SK-N-MC (cell line): ENCODE measurements around the gene CEP120.

Experiments
- EZH2 ChIP-seq: fragments of 200-600 bp; sonication (generic); IDR thresholded peaks from one replicate; pipeline ENCODE4 v1.6.1; 2017; ENCODE audit warnings: antibody characterized with exemption
- POLR2AphosphoS5 ChIP-seq: IDR thresholded peaks from 2 replicates; pipeline ENCODE4 v1.6.1; 2012; ENCODE audit warnings: mild to moderate bottlenecking, low read depth, low read length, borderline replicate concordance

DNA sequence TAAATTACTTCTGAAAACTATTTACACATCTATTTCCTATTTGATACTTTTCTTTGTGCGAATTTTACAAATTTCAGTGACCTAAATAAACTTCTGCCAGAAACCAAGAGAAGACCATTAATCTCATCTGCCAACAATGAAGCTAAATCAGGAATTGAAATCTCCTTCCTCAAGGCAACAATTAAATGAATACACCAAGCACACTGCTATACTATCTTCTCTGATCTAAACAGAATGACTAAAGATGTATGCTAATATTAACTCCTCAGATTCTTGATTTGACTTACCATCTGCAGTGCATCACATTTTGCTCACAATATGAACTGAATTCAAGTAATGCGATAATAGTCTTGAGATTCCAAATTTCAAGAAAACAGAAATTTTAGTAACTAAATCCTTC lies 82.3 kb downstream of the CEP120 start:
- no peak for TF ChIP-seq POLR2AphosphoS5
- no peak for TF ChIP-seq EZH2
